Aorta (tissue), 5 donors: ENCODE data around the gene PADI2. TPM values are rescaled to one million over a fixed set of nuclear protein-coding genes. Genes with fewer than 3 reads are reported as not detected.

ENCODE experiments used
- ATAC-seq: fragments of 200-7000 bp; cut with Tn5 transposase; one replicate; pipeline ENCODE4 v1.9.1; 2022; ENCODE audit warnings: moderate library complexity; ENCODE audit not compliant: low FRiP score
- DNase-seq, 2 donors: peaks; one replicate each; pipeline ENCODE4 v3.0.0-alpha.2; 2020
- H3K27ac ChIP-seq, 2 donors: one replicate each; pipeline ENCODE4 v1.5.1; 2013; ENCODE audit warnings: low read length in 2 of 2, mild to moderate bottlenecking in 2 of 2, moderate library complexity in 2 of 2, control low read depth in 1 of 2, inconsistent platforms in 1 of 2, low read depth in 1 of 2
- H3K27me3 ChIP-seq, 2 donors: one replicate each; pipeline ENCODE4 v1.6.1; 2013; ENCODE audit warnings: control low read depth in 1 of 2, low read length in 1 of 2, mild to moderate bottlenecking in 1 of 2, moderate library complexity in 1 of 2; ENCODE audit not compliant: insufficient read depth in 2 of 2, control insufficient read depth in 1 of 2
- H3K36me3 ChIP-seq, 2 donors: one replicate each; pipeline ENCODE4 v1.6.1; 2013; ENCODE audit warnings: control low read depth in 1 of 2, low read length in 1 of 2, mild to moderate bottlenecking in 1 of 2; ENCODE audit not compliant: insufficient read depth in 2 of 2, control insufficient read depth in 1 of 2
- H3K4me1 ChIP-seq, 2 donors: one replicate each; pipeline ENCODE4 v1.6.1; 2013; ENCODE audit warnings: low read length in 2 of 2, control low read depth in 1 of 2, mild to moderate bottlenecking in 1 of 2, moderate library complexity in 1 of 2; ENCODE audit not compliant: insufficient read depth in 2 of 2, control insufficient read depth in 1 of 2
- H3K4me3 ChIP-seq, 2 donors: one replicate each; pipeline ENCODE4 v1.5.1; 2013; ENCODE audit warnings: low read length in 2 of 2, control low read depth in 1 of 2, mild to moderate bottlenecking in 1 of 2
- H3K9me3 ChIP-seq: one replicate; pipeline ENCODE4 v1.6.1; 2013; ENCODE audit warnings: mild to moderate bottlenecking, low read length; ENCODE audit not compliant: control insufficient read depth
- WGBS, 2 donors: extraction: QIAGEN DNeasy Blood & Tissue Kit; methylation state at CpG; one replicate each; pipeline ENCODE4 v1.1.7; 2013; 5-methylcytosine and 5-hydroxymethylcytosine counted together
- intact Hi-C, 2 donors: fragments of 100-400 bp; cut with DNase I; formaldehyde crosslinking; loops; one replicate each; pipeline versions ENCODE4 v1.14.2 to v1.15.0; 2022
- polyA plus RNA-seq, 2 donors: library from polyadenylated mRNA; stranded (reverse); fragments of 200-250 nt; gene quantifications; one replicate each; pipeline ENCODE4 v1.2.3, GENCODE V29; 2013
- total RNA-seq, 2 donors: library from RNA; stranded (reverse); fragmentation: NEBNext Ultra II Directional; extraction: Animal tissue kit (Norgen Biotek cat#: 25700); gene quantifications; one replicate each; pipeline ENCODE4 v1.2.1, GENCODE V29; 2021
- donor health status: healthy with polysubstance abuse.
- donor health status: Bipolar disorder and iron deficiency.
- donor health status: DM: no; HTN: no; CAD: no.
- donor health status: DM: no; HTN: no; CAD: no.
- donor health status: DM: yes; HTN: yes; CAD: no.

The PADI2 gene
- total and polyA plus RNA-seq, 4 donors, result 0.87 to 2.9 (median 2.0) TPM

DNA sequence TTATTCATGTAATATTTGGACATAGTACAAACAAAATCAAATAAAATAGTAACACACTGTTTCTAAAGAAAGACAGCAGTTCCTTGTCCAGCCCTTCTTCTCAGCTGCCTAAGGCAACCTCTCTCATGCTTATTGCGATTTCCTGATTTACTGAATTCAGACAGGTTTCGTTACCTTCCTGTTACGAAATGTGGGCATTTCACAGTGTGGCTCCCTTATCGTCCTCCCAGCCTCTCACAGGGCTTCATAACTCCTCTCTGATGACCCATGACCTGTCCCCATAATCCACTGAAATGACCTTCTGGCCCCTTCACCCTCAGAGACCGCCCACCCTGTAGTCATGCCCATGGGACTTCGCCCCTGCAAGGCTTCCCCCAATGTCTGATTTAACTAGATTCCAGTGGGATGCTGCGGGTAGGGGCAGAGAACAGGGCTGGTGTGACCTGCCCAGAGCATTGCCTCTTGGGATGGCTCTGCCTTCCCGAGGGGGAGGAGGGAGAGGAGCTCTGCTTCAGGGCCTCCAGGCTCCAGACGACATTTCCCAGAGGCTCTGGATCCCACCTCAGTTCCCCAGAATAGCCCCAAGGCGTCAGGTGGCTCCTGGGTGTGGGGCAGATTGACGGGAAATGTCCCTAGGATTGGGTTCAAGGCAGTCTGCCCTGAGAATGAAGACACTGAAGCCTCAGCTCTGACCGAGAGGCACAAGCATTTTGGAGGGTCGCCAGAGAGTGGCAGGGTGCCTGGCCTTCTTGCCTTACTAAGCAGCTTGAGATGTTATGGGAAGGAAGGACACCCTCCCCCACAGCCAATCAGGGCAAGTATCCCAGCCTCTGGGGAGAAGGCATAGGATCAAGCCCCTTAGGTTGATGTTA, 20.6 kb downstream of the PADI2 start:
- Histone ChIP-seq H3K27ac (no peak overlapping the region), H3K4me1 (no peaks in the 10 kb centered on the region), H3K4me3 (no peak overlapping the region), H3K27me3 (no peaks in the 10 kb centered on the region), H3K9me3 (no peaks in the 10 kb centered on the region), H3K36me3 (no peaks in the 10 kb centered on the region)
- ATAC-seq, result peak; percentile 42
- intact Hi-C loops, result no loop called here
- peak in 1 of 2 donors; percentile 58 for DNase-seq
- WGBS, 2 donors, result 57 to 61% methylated on average over 12 to 13 of the region's 13 CpGs

DNA sequence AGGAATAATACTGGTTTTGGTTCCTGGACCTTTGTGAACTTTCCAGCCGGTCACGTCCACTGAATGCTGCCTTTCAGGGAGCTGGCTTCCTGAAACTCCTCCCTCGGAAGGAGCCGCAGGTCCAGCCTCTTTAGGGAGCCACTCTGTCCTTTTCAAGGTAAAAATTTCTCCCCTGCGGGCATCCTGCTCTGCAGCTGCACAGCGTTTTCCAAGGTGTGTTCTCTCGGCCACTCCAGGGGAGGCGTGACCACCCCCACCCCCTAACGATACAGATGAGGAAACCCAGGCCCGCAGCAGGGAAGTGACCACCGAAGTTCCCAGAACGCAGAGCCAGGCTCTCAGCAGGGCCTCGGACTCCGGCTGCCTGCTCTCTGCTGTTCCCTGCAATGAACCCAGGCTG, 21.5 kb downstream of the PADI2 start:
- no peaks in the 10 kb centered on the region for H3K36me3 ChIP-seq
- no peaks in the 10 kb centered on the region for H3K9me3 ChIP-seq
- H3K27me3 ChIP-seq, result no peaks in the 10 kb centered on the region
- WGBS, 2 donors, result 64 to 73% methylated on average over 14 of the region's 14 CpGs
- DNase-seq (no peak), ATAC-seq (no peak)
- intact Hi-C loops, result no loop called here
- no peak overlapping the region for H3K4me3 ChIP-seq
- H3K4me1 ChIP-seq, result no peaks in the 10 kb centered on the region
- no peak overlapping the region for H3K27ac ChIP-seq

DNA sequence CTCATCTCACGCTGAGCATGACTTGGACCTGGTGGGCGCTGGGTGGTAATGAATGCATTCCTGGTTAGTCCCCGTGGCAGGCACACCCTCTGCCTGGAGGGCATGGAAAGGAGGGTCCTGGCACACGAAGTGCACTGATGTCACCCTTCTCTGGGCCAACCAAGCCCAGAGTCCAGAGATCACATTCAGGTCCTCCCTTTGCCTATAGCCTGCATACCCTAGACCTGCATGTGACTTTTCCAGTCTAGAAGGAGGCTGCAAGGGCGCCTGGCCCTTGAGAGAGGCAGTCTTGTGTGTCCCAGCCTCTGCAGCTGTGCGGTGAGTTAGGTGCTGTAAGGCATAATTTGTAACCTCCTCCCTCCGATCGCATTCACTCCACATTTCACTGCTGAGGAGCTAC, 22.1 kb downstream of the PADI2 start:
- H3K4me3 ChIP-seq, result no peak overlapping the region
- intact Hi-C loops, result no loop called here

DNA sequence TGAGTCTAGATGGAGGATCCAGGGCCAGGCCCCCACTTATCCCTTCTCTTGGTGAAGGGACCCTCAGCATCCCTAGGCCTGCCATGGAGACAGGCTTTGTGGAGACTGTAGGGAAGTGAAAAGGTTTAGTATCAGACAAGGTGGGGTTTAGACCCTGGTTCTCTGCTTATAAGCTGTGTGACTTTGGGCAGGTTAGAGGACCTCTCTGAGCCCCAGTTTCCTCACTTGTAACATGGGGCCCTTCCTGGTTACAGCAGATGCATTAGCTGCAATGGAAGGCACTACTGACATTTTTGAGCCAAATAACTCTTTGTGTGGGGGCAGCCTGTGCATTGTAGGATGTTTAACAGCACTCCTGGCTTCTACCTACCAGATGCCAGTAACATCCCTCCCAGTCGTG, 22.7 kb downstream of the PADI2 start:
- Histone ChIP-seq H3K36me3 (no peaks in the 10 kb centered on the region), H3K27ac (no peak overlapping the region), H3K4me1 (no peaks in the 10 kb centered on the region), H3K9me3 (peaks cover 2% of the 10 kb centered on the region), H3K27me3 (no peaks in the 10 kb centered on the region), H3K4me3 (no peak overlapping the region)
- DNase-seq (no peak), ATAC-seq (no peak)
- intact Hi-C loops, result no loop called here
- WGBS, 2 donors, result 0 to 29% methylated on average over 1 of the region's 1 CpG

More for the DNA sequence above, 22.1 kb downstream of the PADI2 start:
- no peaks in the 10 kb centered on the region for H3K4me1 ChIP-seq
- H3K36me3 ChIP-seq, result no peaks in the 10 kb centered on the region
- H3K27ac ChIP-seq, result no peak overlapping the region
- H3K27me3 ChIP-seq, result no peaks in the 10 kb centered on the region
- no peak for DNase-seq
- no peak for ATAC-seq
- WGBS, 2 donors, result 75 to 77% methylated on average over 8 of the region's 8 CpGs
- H3K9me3 ChIP-seq, result peaks cover 1% of the 10 kb centered on the region

DNA sequence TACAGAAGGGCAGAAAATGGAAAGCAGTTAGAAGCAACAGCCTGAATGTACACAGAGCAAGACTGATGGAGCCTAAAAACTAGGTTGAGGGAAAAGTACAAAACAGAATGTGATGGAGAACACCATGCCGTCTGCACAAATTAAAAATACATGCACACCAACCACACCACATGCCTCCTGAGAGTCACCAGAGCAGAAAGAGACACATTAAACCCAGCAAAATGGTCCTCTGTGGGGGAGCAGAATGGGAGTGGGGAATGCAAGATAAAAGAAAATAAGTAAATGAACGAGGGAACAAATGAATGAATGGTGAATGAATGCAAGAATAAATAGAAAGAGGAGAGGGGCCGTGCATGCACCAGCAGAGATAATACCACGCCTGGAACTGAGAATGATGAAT, 24.1 kb downstream of the PADI2 start:
- H3K9me3 ChIP-seq, result peaks cover 2% of the 10 kb centered on the region
- H3K4me3 ChIP-seq, result no peak overlapping the region
- H3K4me1 ChIP-seq, result no peaks in the 10 kb centered on the region
- intact Hi-C loops, result no loop called here
- no peaks in the 10 kb centered on the region for H3K27me3 ChIP-seq
- H3K36me3 ChIP-seq, result no peaks in the 10 kb centered on the region
- H3K27ac ChIP-seq, result no peak overlapping the region
- WGBS, 2 donors, result 47 to 67% methylated on average over 4 of the region's 4 CpGs
- DNase-seq (no peak), ATAC-seq (no peak)

DNA sequence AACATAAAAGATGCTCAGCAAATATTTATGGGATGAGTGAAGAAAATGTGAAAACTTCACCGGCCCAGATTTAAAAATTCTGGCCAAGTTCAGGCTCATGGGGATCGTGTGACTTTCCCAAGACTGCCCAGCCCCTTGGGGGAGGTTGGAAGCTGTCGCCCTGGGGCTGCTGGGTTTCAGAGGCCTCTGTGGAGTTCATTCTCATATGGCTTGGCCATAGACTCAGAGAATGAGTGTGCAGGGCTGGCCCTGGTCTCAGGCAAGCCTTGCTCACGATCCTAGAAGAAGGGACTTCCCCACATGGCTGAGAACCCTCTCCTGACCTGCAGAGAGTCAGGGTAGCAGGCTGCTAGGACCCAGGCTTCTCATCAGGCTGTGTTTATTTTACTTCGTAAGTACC, 24.6 kb downstream of the PADI2 start:
- Histone ChIP-seq H3K27me3 (no peaks in the 10 kb centered on the region), H3K9me3 (peaks cover 2% of the 10 kb centered on the region), H3K4me1 (no peaks in the 10 kb centered on the region), H3K36me3 (no peaks in the 10 kb centered on the region), H3K27ac (no peak overlapping the region), H3K4me3 (no peak overlapping the region)
- no peak for DNase-seq
- intact Hi-C loops, result no loop called here
- no peak for ATAC-seq
- WGBS, 2 donors, result 46 to 51% methylated on average over 5 of the region's 5 CpGs

DNA sequence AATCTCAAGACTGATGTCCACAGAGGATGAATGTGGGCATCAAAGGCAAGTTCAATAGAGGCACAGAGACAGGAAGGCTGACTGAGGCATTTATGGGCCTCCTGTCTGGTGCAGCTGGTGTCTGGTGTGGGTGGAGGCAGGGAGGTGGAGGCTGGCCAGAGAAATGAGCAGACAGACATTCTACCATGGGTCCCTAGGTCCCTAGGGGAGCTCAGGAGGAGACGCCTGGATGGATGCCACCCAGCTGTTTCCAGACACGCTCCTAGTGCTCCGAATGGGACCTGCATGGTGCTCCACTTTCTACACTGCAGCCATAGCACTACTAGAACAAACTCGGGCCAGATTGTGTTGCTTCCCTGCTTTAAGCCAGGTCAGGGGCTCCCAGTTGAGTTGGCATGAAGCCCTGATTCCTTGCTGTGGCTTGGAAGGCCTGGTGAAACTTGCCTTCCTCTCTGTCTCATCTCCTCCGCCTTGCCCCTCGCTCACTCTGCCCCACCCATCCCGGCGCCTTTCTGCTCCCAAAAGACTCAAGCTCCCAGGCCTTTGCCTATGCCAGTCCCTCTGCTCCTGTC, 25.3 kb downstream of the PADI2 start:
- no peak overlapping the region for H3K4me3 ChIP-seq
- H3K27me3 ChIP-seq, result no peaks in the 10 kb centered on the region
- ATAC-seq, result no peak
- peaks cover 2% of the 10 kb centered on the region for H3K9me3 ChIP-seq
- no peak for DNase-seq
- no peaks in the 10 kb centered on the region for H3K36me3 ChIP-seq
- WGBS, 2 donors, result 82 to 83% methylated on average over 8 of the region's 8 CpGs
- H3K4me1 ChIP-seq, result no peaks in the 10 kb centered on the region
- intact Hi-C loops, result no loop called here
- no peak overlapping the region for H3K27ac ChIP-seq

DNA sequence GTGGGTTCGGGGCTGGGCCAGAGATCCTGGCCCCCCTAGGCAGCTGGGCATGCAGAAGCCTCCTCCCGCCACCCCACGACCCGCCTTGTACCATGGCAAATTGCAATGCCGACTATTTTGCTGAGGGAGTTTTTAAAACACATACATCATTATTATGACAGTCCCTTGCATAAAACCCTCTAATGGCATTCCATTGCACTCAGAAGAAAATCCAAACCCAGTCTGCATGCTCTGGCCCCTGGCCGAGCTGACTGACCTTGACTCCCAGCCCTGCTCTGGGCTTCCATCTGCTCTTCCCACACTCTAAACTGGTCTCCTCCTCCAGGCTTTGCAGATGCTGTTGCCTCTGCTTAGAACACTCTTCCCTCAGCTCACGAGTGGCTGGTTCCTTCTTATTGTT, 28.0 kb downstream of the PADI2 start:
- Histone ChIP-seq H3K4me1 (no peaks in the 10 kb centered on the region), H3K27ac (no peak overlapping the region), H3K9me3 (peaks cover 2% of the 10 kb centered on the region), H3K4me3 (no peak overlapping the region), H3K36me3 (no peaks in the 10 kb centered on the region), H3K27me3 (no peaks in the 10 kb centered on the region)
- intact Hi-C loops, result no loop called here
- DNase-seq (no peak), ATAC-seq (no peak)
- 62 to 70% methylated on average over 7 of the region's 7 CpGs for WGBS, 2 donors

DNA sequence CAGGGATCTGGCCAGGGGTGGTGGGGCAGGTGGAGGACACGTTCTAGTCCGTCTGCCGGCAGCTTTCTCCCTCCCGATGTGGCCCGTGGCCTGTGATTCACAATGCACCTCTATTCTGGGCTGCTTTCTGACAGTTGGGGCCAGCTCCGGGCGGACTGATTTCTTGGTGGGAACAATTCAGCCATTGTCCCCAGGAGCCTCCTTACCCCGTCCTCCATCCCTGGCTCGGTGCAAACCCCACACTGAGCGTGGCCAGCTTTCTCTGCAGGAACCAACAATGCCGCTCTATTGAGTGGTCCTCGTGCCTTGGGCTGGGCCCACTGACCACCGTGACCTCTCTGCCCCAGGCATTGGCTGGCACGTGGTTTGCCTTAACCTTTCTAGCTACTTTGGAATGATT, 29.7 kb downstream of the PADI2 start:
- intact Hi-C loops, result no loop called here
- no peak overlapping the region for H3K27ac ChIP-seq

More for the DNA sequence above, 29.7 kb downstream of the PADI2 start:
- Histone ChIP-seq H3K27me3 (no peaks in the 10 kb centered on the region), H3K4me3 (no peak overlapping the region), H3K9me3 (peaks cover 2% of the 10 kb centered on the region), H3K36me3 (no peaks in the 10 kb centered on the region), H3K4me1 (no peaks in the 10 kb centered on the region)
- ATAC-seq (no peak), DNase-seq (no peak)
- WGBS, 2 donors, result 87 to 89% methylated on average over 14 of the region's 14 CpGs
